NB4 (cell line): ENCODE measurements around the gene ABLIM3.

Source experiments
- DNase-seq: peaks from one replicate; pipeline ENCODE4 v3.0.0; 2010; ENCODE audit warnings: low read depth
- H3K4me3 ChIP-seq: one replicate; pipeline ENCODE4 v1.5.1; 2011; ENCODE audit warnings: mild to moderate bottlenecking, low read depth, low read length, moderate library complexity
- CTCF ChIP-seq: IDR thresholded peaks from one replicate; pipeline ENCODE4 v1.5.1; 2012; ENCODE audit warnings: low read depth, low read length
- MAX ChIP-seq: IDR thresholded peaks from 2 replicates; pipeline ENCODE4 v1.6.1; 2011; ENCODE audit warnings: low read depth, low read length
- MYC ChIP-seq: IDR thresholded peaks from 2 replicates; pipeline ENCODE4 v1.6.1; 2011; ENCODE audit warnings: low read depth, low read length
- POLR2A ChIP-seq: IDR thresholded peaks from 2 replicates; pipeline ENCODE4 v1.6.1; 2011; ENCODE audit warnings: mild to moderate bottlenecking; ENCODE audit not compliant: insufficient read length; ENCODE audit errors: extremely low read depth

ABLIM3 gene

GRCh38 chr5:149299451-149300054 is 158.3 kb downstream of the ABLIM3 start:
- DNase-seq, result no peak
- H3K4me3 ChIP-seq, result no peak overlapping the region
- no peak for TF ChIP-seq POLR2A
- TF ChIP-seq CTCF, result no peak
- no peak for TF ChIP-seq MAX
- no peak for TF ChIP-seq MYC

- DNase-seq, result no peak
- no peak overlapping the region for H3K4me3 ChIP-seq
- no peak for TF ChIP-seq MYC
- TF ChIP-seq MAX, result no peak
- no peak for TF ChIP-seq CTCF
- no peak for TF ChIP-seq POLR2A
These were observed 159.1 kb downstream of the ABLIM3 start for GRCh38 chr5:149300441-149300840.

- DNase-seq, result no peak
- TF ChIP-seq MAX, result no peak
- no peak for TF ChIP-seq MYC
- TF ChIP-seq POLR2A, result no peak
- TF ChIP-seq CTCF, result no peak
These were observed 159.9 kb downstream of the ABLIM3 start for GRCh38 chr5:149301049-149301743.

GRCh38 chr5:149301744-149302380 is 160.6 kb downstream of the ABLIM3 start:
- TF ChIP-seq POLR2A (no peak), MYC (no peak), CTCF (no peak), MAX (no peak)
- no peak for DNase-seq
- no peak overlapping the region for H3K4me3 ChIP-seq

More at GRCh38 chr5:149301049-149301743, 159.9 kb downstream of the ABLIM3 start:
- H3K4me3 ChIP-seq, result no peak overlapping the region

GRCh38 chr5:149302641-149303040 is 161.3 kb downstream of the ABLIM3 start:
- no peak for TF ChIP-seq MYC
- TF ChIP-seq CTCF, result no peak
- TF ChIP-seq POLR2A, result no peak
- TF ChIP-seq MAX, result no peak
- H3K4me3 ChIP-seq, result no peak overlapping the region
- peak; percentile 35 for DNase-seq
